Fibroblast of skin of left quadriceps (primary cell): Measurements from ENCODE around the gene TFAP2A.

Source experiments
- DNase-seq, 2 experiments: peaks; one replicate each; pipeline ENCODE4 v3.0.0-alpha.2; 2013; ENCODE audit warnings: low read depth in 2 of 2

TFAP2A gene

DNA sequence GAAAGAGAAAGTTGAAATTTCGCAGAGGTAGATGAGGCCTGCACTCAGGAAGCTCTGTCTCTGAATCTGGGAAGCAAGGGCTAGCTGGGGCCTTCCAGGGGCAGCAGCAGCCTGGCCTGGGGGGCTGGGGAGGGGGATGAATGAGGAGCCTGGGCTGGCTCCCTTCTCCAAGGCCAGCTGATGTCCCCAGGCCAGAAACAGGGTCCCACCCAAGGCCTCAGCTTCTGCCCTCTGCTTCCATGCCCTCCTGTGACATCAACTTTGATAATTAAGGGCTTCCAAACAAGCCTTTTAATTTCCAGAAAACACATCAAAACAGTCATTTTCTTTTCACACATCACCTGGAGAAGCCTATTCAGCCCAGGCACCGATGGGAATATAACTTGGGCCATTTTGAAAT lies 15.4 kb downstream of the TFAP2A start:
- DNase-seq, result no peak

DNA sequence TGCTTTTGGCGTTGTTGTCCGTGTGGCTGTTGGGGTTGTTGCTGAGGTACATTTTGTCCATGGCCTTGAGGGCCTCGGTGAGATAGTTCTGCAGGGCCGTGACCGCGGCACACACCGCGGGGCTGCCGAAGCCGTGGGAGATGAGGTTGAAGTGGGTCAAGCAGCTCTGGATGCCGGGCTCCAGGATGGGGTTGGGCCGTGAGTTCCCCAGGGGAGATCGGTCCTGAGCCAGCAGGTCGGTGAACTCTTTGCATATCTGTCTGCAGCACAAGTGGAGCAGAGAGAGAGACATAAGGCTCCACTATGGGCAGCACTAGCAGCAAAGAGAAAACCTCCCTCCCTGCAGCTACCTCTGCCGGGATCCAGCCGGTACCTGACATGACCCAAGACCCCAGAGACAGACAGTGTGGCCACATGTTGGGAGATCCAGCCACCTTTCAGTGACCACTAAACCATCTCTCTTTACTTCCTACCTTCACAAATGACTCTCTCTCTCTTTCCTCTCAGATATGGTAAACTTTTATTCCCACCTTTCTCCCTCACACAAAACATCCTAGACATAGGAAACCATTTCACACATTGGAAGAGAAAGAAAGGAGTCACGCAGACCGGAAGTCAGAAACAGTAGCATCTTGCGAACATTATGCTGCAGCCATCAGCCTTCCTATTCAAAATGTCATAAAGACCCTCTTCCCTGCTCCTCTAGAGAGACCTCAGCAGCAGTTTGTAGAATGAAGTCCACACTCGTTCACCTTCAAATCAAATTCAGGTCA lies 16.2 kb downstream of the TFAP2A start:
- no peak for DNase-seq

DNA sequence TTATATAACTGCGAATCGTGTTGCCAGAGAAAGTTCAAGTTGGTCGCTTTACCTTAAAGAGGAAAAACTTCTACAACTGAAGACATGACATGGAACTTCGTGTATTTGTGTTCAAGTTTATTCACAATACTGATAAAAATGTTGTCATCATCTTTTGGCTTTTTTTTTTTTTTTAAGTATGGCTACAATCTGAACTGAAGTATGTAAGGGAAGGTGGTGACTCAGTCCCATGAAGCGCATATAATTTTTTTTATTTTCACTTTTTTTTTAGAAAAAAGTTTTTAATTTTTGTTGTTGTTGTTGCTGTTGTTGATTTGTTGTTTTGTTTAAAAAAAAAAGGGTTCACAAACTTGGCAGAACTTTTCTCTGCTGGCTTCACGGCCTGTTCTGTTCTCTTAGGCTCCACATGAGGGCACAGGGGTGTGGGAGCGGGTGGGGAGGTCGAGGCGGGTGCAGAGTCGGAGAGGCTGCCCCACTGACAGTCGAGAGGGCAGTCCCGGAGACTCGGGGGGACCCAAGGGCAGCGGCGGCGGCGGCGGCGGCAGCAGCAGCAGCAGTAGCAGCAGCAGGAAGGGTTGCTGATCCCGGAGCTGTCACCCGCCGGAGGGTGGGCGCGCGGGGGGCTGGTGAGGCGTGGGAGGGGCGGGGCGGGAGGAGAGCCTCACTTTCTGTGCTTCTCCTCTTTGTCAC lies 17.0 kb downstream of the TFAP2A start:
- no peak for DNase-seq

DNA sequence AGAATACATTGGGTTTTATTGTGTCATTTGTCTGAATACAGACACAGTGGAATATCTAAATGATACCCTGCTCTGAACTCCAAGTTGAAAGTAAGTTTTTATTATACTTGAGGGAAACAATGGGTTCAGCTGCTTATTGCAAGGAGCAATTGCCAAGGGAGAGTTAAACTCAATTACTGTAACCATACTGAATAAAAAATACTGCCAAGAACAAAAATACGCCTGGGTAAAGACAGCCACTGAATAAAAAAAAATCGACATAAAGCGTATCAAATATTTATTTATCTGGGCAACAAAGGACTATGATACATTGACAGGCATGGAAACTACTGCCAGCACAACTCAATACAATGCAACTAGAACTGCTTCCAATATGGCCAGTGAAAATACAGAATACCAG lies 18.1 kb downstream of the TFAP2A start:
- no peak for DNase-seq

DNA sequence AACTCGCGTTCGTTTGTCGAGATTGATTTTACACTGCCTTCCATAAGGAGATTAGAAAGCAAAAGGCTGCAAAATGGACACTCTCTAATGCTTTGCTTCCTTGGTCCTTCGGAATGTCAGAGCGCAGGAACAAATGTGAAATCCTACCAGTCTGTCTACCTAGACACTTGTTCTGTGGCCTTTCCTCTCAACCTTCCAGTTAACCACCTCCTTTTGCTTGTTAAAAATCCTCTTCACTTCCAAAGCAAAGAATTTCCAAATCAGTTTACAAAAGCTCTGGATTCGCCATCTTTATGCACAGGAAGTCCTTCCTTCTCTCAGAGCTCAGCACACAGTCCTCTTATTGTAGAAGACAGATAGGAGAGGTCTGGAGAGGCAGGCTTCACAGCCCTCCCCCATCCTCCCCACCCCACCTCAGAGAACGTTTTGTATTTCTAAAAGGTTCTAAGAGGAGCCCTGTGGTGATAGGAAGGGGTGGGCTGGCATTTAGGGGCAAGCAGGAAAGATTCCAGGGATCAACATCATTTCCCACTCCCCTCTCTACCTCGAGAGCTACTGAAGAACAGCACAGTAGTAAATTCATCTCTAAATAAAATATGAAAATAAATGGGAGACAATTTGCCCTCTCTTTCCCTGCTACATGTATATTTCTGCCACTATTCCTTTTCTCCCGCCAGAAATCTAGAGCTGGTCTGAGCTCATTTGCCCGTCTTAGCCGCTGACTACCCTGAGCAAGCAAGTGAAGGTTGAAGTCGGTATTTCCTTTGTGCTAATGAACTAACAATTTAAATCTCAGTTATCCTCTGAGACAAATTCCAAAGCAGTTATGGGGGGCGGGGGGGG lies 18.9 kb downstream of the TFAP2A start:
- no peak for DNase-seq

DNA sequence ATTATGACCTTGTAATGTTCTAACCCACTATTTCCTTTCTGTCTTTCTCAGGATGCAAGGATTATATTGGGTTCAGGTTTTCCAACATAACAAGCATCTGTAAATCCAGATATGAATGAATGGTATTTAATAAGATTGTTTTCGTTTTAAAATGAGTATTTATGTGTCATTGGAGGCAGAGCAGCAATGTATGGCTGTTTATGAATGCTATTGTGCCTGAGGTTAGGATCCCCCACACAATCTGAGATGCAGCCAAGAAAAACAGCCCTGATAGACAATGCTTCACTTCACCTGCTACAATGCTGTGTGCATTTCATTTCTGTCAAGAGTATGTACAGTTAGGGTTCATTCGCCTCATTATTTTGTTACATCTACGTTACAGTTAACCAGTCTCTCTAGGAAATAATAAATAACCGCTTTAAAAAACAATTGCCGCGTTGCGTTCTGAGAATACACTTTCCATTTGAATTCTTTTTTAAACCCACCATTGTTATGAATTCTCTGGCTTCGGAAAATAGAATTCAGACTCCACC lies 19.6 kb downstream of the TFAP2A start:
- DNase-seq, result no peak

DNA sequence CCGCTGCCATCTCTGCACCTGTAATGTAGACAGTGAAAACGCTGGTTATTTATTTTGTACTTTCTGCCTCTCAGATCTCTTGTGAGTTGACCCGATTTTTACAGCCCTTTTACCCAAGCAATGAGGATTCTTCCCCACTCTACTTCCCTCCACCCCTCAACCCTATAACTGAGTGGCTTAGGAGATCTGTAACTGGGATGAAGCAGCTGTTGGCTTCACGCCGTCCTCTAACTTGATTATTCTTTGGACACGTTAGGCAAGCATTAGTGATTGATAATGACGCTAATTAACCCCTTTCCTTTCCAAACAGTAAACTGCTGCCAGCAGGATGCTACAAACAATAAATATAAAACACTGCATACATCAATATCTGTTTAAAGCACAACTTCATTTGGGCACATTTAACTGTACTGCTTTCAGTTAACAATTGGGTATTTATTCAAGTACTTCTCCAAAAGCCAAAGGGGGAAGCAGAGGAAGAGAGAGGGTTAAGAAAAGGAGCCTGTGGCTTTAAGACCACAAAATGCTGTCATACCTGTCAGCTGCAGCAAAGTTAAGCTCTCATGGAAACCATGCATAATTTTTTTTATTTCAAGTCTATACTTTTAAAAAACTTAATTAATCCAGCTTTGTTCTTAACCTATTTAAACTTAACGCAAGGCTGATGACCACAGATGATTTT lies 21.2 kb downstream of the TFAP2A start:
- no peak for DNase-seq

DNA sequence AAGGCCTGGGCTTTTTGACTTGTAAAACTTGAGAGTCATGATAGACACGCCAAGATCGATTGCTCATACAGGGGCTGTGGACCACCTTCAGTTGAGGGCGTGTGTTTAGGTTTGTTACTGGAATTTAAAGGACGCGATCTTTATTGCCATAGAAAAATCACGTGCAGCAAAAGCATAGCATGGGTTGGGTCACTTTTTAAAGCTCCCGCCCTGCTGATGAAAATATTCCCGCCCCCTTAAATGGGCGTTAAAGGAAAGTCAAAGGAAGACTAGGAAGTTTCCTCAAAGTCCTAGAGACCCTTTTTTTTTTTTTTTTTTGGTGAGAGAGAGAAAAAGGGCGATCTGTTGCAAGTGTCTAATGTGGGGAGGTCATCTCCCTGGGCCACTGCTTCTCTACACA lies 23.1 kb downstream of the TFAP2A start:
- DNase-seq, result no peak

DNA sequence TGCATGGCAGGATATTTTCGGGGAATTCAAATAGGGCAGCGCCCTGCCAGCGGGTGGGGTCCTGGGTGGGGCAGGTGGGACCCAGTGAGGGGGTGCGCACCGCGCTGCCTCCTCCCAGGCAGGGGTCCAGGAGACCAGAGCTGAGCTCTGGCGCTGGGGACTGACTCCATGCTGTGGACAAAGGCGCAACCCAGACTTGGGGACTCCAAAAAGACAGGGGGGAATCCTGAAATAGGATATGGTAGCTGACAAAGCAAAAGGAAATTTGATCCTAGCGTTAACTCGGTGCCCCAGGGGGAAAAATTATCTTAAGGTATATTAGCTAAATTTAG lies 23.6 kb downstream of the TFAP2A start:
- DNase-seq, result no peak

DNA sequence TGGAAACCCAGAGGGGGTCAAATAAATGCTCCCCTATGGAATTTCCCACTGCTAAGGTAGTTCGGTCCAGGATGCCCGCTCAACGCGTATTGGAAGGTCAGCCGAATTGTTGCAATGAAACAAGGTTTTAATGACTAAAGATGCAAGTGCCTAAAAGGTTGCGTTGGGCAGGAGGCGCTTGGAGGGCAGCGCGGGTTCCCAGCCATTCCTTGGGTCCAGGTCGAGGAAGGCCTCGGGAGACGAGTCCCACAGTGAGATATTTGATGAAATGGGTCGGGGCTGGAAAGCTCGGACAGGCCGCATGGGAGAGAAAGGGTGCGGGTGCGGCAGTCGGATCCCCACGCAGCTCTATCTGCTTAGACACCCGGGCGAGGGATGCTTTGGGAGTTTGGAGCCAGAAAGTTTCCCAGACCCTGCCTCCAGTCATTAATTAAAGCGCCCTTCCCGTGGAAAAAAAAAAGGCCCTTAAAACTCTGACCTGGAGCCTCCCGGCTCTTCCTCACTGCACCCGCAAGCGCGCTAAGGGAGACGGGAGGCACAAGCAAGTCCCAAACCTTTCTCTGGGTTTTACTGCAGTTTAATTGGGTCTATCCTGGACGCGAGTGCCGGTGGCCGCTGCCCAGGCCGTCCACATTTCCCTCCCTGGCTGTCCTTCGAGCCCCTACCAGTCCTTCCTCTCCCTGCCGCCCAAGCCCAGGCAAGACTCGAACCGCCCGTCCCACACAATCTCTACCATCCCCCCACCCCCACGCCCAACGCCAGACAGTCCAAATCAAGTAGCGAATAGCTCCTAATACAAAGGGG lies 24.2 kb downstream of the TFAP2A start:
- no peak for DNase-seq

DNA sequence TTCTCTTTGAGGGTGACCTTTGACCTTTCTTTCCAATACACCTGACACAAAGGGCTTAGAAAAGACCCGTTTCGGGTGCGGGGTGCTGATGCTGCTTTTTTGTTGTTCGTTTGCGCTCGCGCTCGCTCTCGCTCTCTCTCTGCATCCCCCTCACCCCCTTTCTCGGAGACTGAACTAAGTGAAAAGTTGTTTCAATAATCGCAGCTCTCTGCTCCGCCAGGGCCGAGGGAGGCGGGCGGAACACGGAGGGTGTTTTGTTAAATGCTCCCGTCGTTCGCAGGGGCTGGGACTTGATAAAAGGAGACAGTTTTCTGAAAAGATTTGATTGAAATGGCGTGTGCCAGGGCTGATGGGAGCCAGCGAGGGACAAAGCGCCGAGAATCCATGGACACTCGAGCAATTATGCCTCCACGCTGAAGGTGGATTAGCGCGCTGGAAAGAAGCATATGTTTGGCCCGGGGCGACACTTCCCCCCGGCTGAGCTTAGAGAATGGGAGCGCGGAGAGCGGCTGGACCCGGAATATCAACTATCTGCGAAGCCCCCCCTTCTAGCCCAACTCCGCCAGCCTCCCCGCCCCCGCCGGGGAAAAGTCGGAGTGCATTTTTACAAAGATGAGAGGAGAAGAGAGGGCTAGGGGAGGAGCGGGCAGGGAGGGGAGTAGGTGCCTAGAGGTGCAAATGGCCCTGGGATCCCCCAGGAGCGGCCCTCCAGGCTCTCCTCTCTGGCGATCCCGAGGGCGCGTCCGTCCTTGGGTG lies 25.0 kb downstream of the TFAP2A start:
- DNase-seq, result no peak

DNA sequence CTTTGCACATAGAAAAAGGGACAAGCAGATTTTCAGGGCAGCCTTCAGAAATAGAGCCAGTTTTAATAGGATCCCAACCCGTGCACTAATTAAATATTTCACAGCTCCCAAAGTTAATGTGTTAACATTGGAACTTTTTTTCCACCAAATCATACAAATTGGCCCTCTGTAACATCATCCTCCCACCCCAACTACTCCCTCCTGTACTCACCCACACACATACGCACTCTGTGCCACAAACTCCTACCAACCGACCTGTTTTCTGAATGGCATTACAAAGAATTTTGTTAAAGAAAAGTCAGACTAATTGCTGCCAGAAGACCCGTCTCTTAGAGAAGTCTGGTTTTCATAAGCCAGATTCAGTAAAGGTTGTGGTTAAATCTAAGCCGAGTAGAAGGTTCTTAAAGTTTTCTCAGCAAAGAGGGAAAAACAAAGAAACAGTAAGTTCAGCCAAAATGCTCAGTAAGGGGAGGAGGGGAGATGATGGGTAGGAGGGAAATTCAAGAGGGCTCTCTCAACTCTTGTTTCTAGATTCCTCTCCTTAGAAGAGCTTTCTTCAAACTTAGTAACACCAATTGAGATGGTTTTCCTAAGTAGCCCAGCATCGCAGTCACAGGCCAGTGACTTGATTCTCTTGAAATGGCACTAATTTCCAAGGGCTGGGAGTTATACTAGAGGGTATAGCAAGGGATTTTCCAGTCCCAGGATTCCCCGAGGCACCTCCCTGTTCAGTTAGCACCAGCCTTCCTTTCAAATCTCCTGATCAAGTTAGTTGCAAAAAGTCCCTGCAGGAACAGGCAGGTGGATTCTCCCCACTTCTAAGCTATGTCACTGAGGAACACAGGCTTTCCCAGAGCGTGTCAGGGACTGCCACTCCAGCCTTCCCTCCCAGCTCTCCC lies 27.9 kb downstream of the TFAP2A start:
- DNase-seq, result no peak

DNA sequence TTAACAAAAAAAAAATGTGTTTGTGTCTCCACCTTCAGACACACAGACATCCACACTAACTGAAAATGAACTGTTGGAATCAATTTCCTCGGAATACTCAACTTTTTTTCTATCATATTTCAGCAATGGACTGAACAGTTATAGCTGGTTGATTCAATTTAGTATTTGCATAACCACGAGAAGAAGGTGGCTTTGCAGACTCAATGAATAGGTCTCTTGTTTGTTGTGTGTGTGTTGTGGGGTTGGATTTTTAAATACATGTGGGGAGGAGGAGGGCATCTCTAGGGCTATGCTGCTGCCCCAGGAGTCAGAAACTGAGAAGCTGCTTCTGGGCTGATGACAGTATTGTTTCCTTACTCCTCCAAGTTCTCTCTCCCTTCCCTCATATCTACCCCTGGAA lies 28.7 kb downstream of the TFAP2A start:
- DNase-seq, result no peak

DNA sequence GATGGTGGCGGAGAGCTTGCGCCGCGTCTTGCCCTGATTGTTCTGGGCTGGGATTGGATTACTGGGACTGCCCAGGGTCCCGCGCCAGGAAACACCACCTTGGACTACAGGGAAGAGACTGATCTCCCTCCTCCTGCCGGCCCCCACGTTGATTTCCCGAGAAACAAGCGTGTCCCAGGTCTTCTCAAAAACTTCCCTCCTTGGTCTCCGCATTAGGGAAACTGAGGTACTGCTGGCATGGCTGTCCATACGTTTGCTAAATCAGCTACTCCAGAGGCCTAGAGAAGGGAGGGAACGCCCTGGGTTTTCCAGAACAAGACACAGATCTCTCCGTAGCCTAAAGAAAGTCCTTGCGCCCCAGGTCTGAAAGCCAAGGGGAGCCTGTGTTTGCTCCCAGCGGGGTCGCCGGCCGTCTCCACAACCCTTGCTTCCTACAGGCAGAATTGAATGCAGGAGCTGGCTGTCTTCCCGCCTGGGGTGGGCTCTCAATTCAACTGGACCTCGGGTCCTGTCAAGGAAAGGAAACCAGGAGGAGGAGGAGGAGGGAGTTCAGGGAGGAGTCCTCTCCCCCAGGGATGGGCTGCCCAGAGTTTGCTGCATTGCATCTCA lies 29.2 kb downstream of the TFAP2A start:
- no peak for DNase-seq

DNA sequence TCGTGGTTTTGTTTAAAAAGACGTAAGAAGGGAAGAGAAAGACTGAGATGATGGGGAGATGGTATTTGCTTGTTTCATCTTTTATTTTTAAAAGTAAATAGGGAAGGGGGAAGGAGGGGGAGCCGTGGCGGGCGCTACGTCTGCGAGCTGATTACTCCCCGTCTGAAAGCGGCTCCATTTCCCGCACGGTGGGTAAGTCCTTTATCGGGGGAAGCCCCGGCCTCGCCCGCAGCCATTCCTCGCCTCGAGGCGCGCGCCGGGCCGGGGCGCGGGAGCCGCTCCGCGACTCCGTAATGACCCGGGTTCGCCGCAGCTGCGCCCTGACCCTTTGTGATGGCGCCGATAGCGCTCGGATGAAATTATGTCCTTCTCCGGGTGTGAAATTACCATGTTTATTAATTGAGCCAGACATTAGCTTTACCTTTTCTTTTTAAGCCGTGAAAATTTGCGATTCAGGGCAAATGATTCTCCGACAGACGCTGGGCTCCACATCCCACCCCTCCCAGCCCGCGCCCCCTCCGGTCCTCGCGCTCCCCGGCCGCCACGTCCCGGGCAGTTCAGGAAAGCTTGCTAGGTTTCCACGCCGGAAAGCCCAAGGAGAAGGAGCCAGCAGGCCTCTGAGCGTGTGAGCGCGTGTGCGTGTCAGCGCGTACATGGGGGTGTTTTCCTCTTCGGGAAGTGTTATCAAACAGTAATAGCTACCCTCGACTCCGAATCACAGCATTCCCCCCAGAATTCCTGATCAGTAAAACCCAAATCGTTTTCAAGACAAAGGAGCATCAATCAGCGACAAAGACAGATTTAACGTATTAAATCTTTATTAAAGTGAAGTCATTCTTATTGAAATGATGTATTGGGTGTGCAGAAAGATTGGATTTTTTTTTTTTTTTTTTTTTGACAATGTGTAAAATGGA lies 30.0 kb downstream of the TFAP2A start:
- DNase-seq, result no peak

DNA sequence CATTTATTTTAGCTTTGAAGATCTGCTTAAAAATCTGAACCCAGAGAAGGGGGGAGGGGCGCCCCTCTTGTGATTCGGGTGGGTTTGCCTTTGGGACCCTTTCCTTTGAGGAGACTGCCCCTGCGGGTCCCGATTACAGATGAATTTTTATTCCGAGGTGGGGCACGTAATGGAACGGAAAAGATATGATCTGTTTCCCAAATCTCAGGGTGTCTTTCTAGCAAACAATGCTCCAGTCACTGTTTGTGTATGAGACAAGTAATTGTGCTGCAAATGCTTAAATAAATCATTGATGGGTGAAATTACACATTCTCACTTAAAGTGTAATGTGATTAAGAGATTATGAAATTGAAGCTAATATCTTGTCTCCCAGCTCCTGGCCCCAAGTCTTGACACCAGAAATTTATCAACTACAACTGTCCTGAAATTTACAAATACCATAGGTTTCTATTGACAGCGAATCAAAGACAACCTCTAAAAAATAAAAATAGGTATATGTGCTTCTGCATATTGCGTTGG lies 30.7 kb downstream of the TFAP2A start:
- DNase-seq, result no peak

DNA sequence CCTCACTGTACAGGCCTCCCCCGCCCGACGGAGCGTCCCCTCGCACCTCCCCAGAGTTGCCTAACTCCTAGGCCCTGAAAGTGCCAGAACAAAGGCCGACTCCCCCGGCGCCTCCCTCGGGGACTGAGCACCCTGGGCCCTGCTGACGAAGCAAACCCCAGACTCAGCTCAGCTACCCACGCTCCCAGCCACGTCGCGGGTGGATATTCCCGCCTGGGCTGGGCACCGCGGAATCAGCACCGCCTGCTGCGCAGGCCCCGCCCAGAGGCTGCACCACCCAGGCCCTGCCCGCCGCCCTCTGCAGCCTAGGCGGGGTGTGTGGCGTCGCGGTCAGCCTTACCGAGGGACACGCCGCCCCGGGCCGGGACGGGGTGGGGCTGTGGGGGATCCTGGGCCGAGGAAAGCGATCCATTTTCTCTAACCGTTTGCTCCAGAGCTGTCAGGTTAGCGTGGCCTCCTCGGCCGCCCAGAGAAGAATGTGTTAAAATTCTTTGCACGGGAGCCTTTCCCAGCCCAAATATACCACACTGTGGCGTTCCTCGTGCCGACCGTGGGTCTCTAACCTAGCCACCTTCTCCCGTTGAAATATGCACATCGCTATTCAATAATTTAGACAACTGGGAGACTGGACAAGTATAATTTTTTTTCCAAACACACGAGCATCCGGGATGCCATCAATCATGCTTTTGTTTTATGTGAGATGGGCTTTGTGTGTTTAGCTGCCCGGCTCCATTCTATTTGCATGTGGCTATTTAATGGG lies 31.4 kb downstream of the TFAP2A start:
- no peak for DNase-seq
